Liver (tissue), 9 donors: ENCODE data around the gene SLC25A13. TPM values are rescaled to one million over a fixed set of nuclear protein-coding genes. Genes with fewer than 3 reads are reported as not detected.

Experiments
- DNase-seq: peaks from one replicate; pipeline ENCODE4 v3.0.0-alpha.2; 2017; ENCODE audit warnings: low spot score
- H3K27ac ChIP-seq, 2 donors: one replicate each; pipeline ENCODE4 v1.7.0; 2013; ENCODE audit warnings: inconsistent platforms in 2 of 2, low read length in 2 of 2, control low read depth in 1 of 2, low read depth in 1 of 2, mild to moderate bottlenecking in 1 of 2
- H3K27me3 ChIP-seq, 4 donors: one replicate each; pipeline versions ENCODE4 v1.6.1 to v1.7.0; 2013; ENCODE audit warnings: low read length in 3 of 4, inconsistent platforms in 1 of 4, mild to moderate bottlenecking in 1 of 4, moderate library complexity in 1 of 4; ENCODE audit not compliant: control insufficient read depth in 4 of 4, insufficient read depth in 4 of 4
- H3K36me3 ChIP-seq, 4 donors: one replicate each; pipeline versions ENCODE4 v1.6.1 to v1.7.0; 2013; ENCODE audit warnings: low read length in 3 of 4, mild to moderate bottlenecking in 3 of 4, low read depth in 1 of 4, moderate library complexity in 1 of 4; ENCODE audit not compliant: control insufficient read depth in 4 of 4, insufficient read depth in 3 of 4
- H3K4me1 ChIP-seq, 4 donors: one replicate each; pipeline versions ENCODE4 v1.6.1 to v1.7.0; 2013; ENCODE audit warnings: low read length in 3 of 4, mild to moderate bottlenecking in 3 of 4, moderate library complexity in 1 of 4; ENCODE audit not compliant: control insufficient read depth in 4 of 4, insufficient read depth in 4 of 4
- H3K4me3 ChIP-seq, 3 donors: one replicate each; pipeline versions ENCODE4 v1.6.1 to v1.7.0; 2013; ENCODE audit warnings: low read length in 3 of 3, control low read depth in 1 of 3, low read depth in 1 of 3, mild to moderate bottlenecking in 1 of 3
- H3K9ac ChIP-seq, 2 donors: one replicate each; pipeline ENCODE4 v1.7.0; 2013; ENCODE audit warnings: low read length in 2 of 2, mild to moderate bottlenecking in 2 of 2, moderate library complexity in 2 of 2, control low read depth in 1 of 2, low read depth in 1 of 2
- H3K9me3 ChIP-seq, 4 donors: one replicate each; pipeline versions ENCODE4 v1.6.1 to v1.7.0; 2013; ENCODE audit warnings: low read length in 3 of 4; ENCODE audit not compliant: control insufficient read depth in 4 of 4
- ATF3 ChIP-seq: IDR thresholded peaks from 2 replicates; pipeline ENCODE4 v1.6.1; 2016; ENCODE audit warnings: antibody characterized with exemption
- EGR1 ChIP-seq, 2 donors: IDR thresholded peaks; 2 replicates each; pipeline ENCODE4 v1.6.1; 2016 to 2018; ENCODE audit warnings: antibody characterized with exemption in 2 of 2, low read depth in 2 of 2
- FOXA1 ChIP-seq: IDR thresholded peaks from 2 replicates; pipeline ENCODE4 v1.6.1; 2016; ENCODE audit warnings: antibody characterized with exemption
- FOXA2 ChIP-seq: IDR thresholded peaks from 2 replicates; pipeline ENCODE4 v1.6.1; 2016; ENCODE audit warnings: antibody characterized with exemption
- GABPA ChIP-seq, 2 donors: IDR thresholded peaks in 1 of 2; conservative IDR thresholded peaks in 1 of 2; 2 replicates each; pipeline ENCODE4 v1.6.1; 2016; ENCODE audit warnings: antibody characterized with exemption in 2 of 2, mild to moderate bottlenecking in 1 of 2, moderate library complexity in 1 of 2
- HNF4A ChIP-seq, 2 donors: conservative IDR thresholded peaks; 2 replicates each; pipeline ENCODE4 v1.6.1; 2016; ENCODE audit warnings: antibody characterized with exemption in 2 of 2, mild to moderate bottlenecking in 2 of 2
- HNF4G ChIP-seq: IDR thresholded peaks from 2 replicates; pipeline ENCODE4 v1.6.1; 2016; ENCODE audit warnings: antibody characterized with exemption
- JUND ChIP-seq, 2 donors: IDR thresholded peaks; 2 replicates each; pipeline ENCODE4 v1.6.1; 2016; ENCODE audit warnings: antibody characterized with exemption in 2 of 2
- NR2F2 ChIP-seq: IDR thresholded peaks from 2 replicates; pipeline ENCODE4 v1.6.1; 2016; ENCODE audit warnings: antibody characterized with exemption
- REST ChIP-seq: IDR thresholded peaks from 2 replicates; pipeline ENCODE4 v1.6.1; 2016; ENCODE audit warnings: antibody characterized with exemption, mild to moderate bottlenecking
- RXRA ChIP-seq, 2 donors: IDR thresholded peaks; 2 replicates each; pipeline ENCODE4 v1.6.1; 2017 to 2018; ENCODE audit warnings: antibody characterized with exemption in 2 of 2, mild to moderate bottlenecking in 1 of 2
- SP1 ChIP-seq: IDR thresholded peaks from 2 replicates; pipeline ENCODE4 v1.6.1; 2018; ENCODE audit warnings: antibody characterized with exemption, mild to moderate bottlenecking
- TAF1 ChIP-seq: conservative IDR thresholded peaks from 2 replicates; pipeline ENCODE4 v1.6.1; 2016; ENCODE audit warnings: antibody characterized with exemption, mild to moderate bottlenecking
- YY1 ChIP-seq: IDR thresholded peaks from 2 replicates; pipeline ENCODE4 v1.6.1; 2016; ENCODE audit warnings: antibody characterized with exemption, mild to moderate bottlenecking
- ZBTB33 ChIP-seq: IDR thresholded peaks from 2 replicates; pipeline ENCODE4 v1.6.1; 2016; ENCODE audit warnings: antibody characterized with exemption
- WGBS: extraction: QIAGEN DNeasy Blood & Tissue Kit; methylation state at CpG from one replicate; pipeline ENCODE4 v1.1.7; 2013; 5-methylcytosine and 5-hydroxymethylcytosine counted together
- polyA plus RNA-seq, 2 donors: library from polyadenylated mRNA; stranded (reverse) in 1 of 2; unstranded in 1 of 2; fragments of 200-250 nt in 1 of 2; fragments of >200 nt in 1 of 2; fragmentation: Nextera tagmentation in 1 of 2; extraction: Ambion mirVana in 1 of 2; gene quantifications; one replicate each; pipeline versions ENCODE4 v1.2.1 to v1.2.3, GENCODE V29; 2013 to 2015
- total RNA-seq, 2 donors: library from RNA; depleted of rRNA; stranded (reverse); fragments of >200 nt; gene quantifications; one replicate each; pipeline ENCODE4 v1.2.3, GENCODE V29; 2014
- TF ChIP-seq, protein P1 (sequence below): fragments of 150-350 bp; IDR thresholded peaks from 2 replicates; pipeline ENCODE4 v1.5.1; 2017; ENCODE audit warnings: improper control_type of control experiment, low read depth, low read length; ENCODE audit not compliant: missing input control
- TF ChIP-seq, protein P2 (sequence below): IDR thresholded peaks from 2 replicates; pipeline ENCODE4 v1.6.1; 2016; ENCODE audit warnings: antibody characterized with exemption
- donor health status: healthy.
- donor health status: healthy.
- donor health status: healthy.
- donor health status: healthy.
- donor health status: healthy.

The SLC25A13 gene
- total and polyA plus RNA-seq, 4 donors = 45.6 to 116 (median 63.9) TPM

DNA sequence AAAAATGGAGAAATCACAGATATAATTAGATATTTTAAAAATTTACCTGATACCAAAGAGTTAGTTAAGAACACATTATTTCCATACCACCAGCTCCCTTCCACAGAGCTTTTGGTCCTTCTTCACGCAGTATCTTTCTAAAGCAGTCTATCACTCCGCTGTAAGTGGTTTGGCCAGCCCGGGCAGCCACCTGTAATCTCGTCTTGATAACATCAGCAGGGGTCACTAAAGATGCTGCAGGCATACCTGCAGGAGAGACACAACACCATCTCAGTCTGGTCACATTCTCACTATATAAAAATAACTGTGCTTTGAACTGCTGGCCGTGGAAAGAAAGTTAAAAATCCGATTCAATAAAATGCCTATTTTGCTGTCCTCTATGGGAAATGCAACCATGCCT is 200.1 kb downstream of the SLC25A13 start:
- no peak overlapping the region for H3K4me3 ChIP-seq
- H3K4me1 ChIP-seq = peaks cover 0 to 5% (median 0%) of the 10 kb centered on the region in 4 donors
- TF ChIP-seq REST = no peak
- no peak for TF ChIP-seq NR2F2
- TF ChIP-seq ZBTB33 = no peak
- TF ChIP-seq, protein P1, sequence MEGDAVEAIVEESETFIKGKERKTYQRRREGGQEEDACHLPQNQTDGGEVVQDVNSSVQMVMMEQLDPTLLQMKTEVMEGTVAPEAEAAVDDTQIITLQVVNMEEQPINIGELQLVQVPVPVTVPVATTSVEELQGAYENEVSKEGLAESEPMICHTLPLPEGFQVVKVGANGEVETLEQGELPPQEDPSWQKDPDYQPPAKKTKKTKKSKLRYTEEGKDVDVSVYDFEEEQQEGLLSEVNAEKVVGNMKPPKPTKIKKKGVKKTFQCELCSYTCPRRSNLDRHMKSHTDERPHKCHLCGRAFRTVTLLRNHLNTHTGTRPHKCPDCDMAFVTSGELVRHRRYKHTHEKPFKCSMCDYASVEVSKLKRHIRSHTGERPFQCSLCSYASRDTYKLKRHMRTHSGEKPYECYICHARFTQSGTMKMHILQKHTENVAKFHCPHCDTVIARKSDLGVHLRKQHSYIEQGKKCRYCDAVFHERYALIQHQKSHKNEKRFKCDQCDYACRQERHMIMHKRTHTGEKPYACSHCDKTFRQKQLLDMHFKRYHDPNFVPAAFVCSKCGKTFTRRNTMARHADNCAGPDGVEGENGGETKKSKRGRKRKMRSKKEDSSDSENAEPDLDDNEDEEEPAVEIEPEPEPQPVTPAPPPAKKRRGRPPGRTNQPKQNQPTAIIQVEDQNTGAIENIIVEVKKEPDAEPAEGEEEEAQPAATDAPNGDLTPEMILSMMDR = no peak
- no peak for TF ChIP-seq FOXA2
- TF ChIP-seq TAF1 = no peak
- TF ChIP-seq JUND (IDR thresholded peaks at IDR 0.05) = no peak
- H3K9me3 ChIP-seq = no peaks in the 10 kb centered on the region
- DNase-seq = no peak
- WGBS = 93% methylated on average over 6 of the region's 6 CpGs
- no peak overlapping the region for H3K27ac ChIP-seq
- H3K9ac ChIP-seq = no peak overlapping the region
- H3K36me3 ChIP-seq = peaks cover 0 to 37% (median 21%) of the 10 kb centered on the region in 4 donors
- H3K27me3 ChIP-seq = no peaks in the 10 kb centered on the region

- Histone ChIP-seq H3K27me3 (no peaks in the 10 kb centered on the region), H3K9ac (no peak overlapping the region), H3K27ac (no peak overlapping the region), H3K36me3 (peaks cover 0 to 37% (median 21%) of the 10 kb centered on the region in 4 donors), H3K4me3 (no peak overlapping the region), H3K9me3 (no peaks in the 10 kb centered on the region), H3K4me1 (no peaks in the 10 kb centered on the region)
- 95% methylated on average over 2 of the region's 2 CpGs for WGBS
- no peak for DNase-seq
- TF ChIP-seq FOXA1 (no peak), YY1 (no peak), SP1 (no peak), TAF1 (no peak), GABPA (IDR thresholded peaks at IDR 0.05 in 1 of 2, conservative IDR thresholded peaks at IDR 0.05 in 1 of 2) (no peak), HNF4G (no peak), NR2F2 (no peak), RXRA (IDR thresholded peaks at IDR 0.05) (no peak), JUND (IDR thresholded peaks at IDR 0.05) (no peak), REST (no peak), EGR1 (IDR thresholded peaks at IDR 0.05; ENCODE audit: low read depth in 2 of 2) (no peak), HNF4A (conservative IDR thresholded peaks at IDR 0.05) (no peak), FOXA2 (no peak), ATF3 (no peak)
- TF ChIP-seq, protein P1 = no peak
- TF ChIP-seq, protein P2, sequence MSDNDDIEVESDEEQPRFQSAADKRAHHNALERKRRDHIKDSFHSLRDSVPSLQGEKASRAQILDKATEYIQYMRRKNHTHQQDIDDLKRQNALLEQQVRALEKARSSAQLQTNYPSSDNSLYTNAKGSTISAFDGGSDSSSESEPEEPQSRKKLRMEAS = no peak
These were observed 201.3 kb downstream of the SLC25A13 start for GRCh38 chr7:96120445-96121225.
